Inflammatory macrophage (primary cell): Measurements from ENCODE around the gene ADARB2.
A peak's percentile ranks its signal among the peaks of the same experiment; 100 is the strongest.

ENCODE experiments used
- DNase-seq, 2 donors: peaks; one replicate each; pipeline ENCODE4 v3.0.0-alpha.2; 2020 to 2022

The ADARB2 gene

GRCh38 chr10:1267568-1267967, 469.8 kb downstream of the ADARB2 start:
- DNase-seq = no peak

DNA sequence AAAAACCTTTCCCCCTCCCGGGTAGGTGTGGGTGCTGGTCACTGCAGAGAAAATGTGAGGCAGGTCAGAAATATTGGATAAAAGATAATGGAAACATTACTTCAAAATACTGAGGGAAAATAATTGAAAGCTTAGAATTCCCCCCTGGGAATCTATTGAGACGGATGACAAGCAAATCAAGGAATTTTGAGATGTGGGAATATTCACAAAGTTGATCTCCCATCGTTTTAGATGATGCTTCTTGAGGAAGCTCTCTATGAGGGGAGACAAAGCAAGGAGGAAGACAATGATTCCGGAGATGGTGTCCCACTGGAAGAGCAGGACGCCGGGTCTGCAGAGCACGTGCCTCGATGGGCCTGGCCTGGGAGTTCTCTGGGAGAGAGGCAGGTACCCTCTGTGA, 470.2 kb downstream of the ADARB2 start:
- no peak for DNase-seq

DNA sequence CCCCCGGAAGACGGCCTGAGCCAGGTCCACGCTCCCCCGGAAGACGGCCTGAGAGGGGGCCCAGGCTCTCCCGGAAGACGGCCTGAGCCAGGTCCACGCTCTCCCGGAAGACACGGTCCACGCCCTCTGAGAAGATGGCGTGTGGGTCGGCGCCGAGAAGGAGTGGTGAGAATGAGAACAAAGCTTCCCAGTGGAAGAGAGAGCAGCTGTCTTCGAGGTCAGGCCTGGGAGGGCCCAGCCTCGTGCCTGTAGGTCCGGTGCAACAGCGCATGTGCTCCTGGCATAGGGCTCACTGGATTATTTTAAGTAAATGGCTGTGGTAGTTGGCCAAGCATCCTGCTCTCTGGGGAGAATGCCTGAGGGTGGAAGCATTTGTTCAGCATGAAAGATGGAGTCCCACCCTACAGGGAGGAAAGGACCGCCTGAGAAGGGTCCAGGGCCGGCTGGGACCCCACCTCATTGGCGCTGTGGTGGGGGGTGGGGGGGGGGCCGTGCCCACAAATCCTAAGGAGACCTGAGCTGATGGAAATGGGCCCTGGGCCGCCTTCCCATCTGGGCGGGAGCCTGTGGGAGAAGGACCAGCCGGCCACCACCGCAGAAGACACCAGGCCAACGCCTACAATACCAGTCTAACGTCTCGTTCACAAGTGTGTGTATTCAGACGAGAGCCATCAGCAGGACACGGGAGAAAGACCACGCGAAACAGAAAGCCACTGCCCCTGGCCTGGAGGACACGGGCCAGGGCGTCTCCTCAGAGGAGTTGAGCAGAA, 471.1 kb downstream of the ADARB2 start:
- DNase-seq = no peak

- DNase-seq = no peak
These were observed 473.3 kb downstream of the ADARB2 start for GRCh38 chr10:1264001-1264400.

DNA sequence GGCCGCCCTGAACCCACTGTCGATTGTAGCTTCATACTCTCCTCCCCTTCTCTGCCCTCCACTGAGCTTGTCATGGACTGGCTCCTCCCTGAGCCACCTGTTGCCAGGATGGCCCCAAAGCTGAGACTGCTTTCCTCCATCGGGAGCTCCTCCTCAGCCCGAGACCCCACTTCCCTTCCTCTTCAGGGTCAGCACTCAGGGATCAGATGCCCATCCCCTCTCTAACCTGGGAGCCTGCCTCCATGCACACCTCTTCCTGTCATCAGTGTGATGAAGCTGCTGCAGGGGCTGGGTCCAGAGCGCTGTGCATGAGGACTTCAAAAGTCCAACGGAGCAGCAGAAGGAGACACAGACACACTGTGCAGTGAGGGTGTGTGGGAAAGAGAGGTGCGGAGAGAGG, 480.1 kb downstream of the ADARB2 start:
- no peak for DNase-seq

DNA sequence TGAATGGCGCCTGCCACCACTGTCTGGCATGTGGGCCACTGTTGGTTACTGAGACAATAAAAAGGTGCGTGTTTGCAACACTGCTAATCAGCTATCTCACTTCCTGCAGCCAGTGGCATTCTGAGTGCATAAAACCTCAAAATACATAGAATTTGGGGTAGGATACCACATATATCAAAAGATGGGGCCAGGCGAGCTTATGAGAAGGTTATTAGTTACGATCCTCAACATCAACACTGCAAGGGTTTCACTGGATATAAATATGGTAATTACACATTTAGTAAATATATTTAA, 480.9 kb downstream of the ADARB2 start:
- no peak for DNase-seq

DNA sequence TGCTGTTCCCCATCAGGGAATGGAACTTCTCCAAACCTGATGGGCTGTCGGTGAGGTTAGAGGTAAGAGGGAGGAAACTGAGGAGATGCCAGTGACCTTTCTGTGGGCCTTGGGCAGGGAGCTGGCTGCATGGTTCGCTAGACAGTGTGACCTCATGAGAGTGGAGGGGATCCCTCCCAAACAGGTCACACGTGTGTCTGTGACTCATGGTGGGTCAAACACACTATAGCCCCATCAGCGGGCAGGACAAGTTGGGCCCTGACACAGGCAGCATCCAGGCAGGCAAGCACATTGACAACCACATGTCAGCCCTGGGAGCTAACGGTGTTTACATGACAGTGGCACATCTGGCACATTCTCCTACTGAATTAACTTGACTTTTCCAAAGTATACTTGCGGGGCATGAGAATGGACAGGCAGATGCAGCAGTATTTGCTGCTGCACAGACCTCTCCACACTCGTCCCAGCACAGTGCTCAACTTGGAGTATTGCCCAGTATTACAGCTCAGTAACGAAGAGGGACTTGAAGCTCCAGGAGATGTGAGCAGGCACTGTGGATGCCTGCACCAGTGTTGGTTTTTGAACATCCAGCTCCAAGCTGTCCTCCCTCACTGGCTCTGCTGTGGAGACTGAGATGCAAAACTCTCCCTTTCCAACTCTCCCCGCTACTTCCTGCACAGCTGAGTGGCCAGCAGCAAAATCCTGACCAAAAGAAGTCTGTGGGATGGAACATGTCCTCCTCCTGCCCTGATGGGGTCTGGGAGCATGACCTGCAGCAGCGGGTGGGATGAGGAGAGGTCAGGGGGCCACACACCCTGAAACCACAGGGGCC, 481.5 kb downstream of the ADARB2 start:
- no peak for DNase-seq

DNA sequence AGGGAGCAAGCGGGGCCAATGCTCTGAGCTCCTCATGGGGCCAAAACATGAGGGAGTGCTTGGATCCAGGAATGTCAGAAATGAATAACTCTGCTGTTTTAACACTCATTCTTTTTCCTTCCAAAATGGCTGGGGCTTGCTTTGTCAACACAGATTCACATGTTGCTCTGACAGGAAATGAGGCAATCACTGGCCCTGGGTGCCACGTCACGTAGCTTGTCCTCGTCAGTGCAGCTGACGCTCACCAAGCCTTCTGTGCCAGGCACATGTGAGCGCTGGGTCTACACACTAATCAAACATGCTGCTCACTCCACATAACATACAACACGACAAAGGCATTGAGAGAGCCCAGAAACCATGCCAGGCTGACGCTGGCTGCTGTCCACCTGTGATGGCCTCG, 482.2 kb downstream of the ADARB2 start:
- DNase-seq = no peak

DNA sequence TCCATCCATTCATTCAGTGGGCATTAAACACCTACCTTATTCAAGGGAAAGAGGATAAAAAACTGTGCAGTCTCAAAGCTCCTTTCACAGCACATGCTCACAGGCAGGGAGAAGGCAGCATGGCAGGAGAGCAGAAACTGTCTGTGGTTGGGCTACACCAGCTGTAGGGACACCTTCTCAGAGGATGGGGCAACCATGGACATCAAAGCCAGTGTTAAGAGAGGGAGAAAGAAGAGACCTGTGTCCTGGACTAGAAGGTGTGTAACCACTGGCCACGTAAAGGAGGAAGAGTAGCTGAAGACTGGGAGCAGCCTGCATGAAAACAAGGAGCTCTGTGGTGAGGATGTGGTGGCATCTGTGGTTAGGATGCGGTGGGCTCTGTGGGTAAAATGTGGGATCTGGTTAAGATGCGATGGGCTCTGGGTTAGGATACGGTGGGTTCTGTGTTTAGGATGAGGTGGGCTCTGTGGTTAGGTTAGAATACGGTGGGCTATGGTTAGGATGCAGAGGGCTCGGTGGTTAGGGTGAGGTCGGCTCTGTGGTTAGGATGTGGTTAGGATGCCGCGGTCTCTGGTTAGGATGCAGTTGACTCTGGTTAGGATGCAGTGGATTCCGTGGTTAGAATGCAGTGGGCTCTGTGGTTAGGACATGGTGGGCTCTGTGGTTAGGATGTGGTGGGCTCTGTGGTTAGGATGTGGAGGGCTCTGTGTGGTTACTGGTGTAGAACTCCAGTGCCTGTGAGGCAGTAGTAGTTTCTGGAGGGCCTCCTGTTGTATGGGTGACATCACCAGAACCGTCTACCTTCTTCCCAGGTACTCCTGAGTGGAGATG, 483.6 kb downstream of the ADARB2 start:
- DNase-seq = no peak

DNA sequence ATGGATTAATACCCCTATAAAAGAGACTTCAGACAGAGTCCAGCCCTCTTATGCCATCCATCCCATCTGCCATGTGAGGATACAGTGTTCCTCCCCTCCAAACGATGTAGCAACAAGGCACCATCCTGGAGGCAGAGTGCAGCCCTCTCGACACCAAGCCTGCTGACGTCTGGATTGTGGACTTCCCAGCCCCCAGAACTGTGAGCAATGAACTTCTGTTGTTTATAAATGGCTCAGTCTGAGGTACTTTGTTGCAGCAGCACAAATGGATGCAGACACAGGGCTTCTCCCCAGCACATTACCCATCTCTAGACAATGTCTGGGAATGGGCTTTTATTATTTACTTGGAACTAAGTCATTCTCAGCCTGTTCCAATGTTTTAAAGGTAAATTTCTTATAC, 485.6 kb downstream of the ADARB2 start:
- no peak for DNase-seq

- no peak for DNase-seq
These were observed 488.0 kb downstream of the ADARB2 start for GRCh38 chr10:1249142-1249920.

DNA sequence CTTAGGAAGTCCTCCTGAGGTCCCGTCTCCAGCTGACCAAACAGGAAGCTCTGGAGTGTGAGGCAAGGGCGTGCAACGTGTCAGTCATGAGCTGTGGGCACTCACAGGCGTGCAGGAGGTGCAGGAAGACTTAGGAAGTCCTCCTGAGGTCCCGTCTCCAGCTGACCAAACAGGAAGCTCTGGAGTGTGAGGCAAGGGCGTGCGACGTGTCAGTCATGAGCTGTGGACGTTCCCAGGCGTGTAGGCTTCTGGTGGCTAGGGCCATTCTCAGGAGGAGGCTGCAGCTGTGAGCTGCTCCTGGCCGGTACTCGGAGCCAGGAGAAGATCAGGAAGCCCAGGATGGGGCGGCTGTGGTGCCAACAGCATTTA, 489.1 kb downstream of the ADARB2 start:
- peak; percentile 28 to 37 for DNase-seq

GRCh38 chr10:1247598-1248261, 489.6 kb downstream of the ADARB2 start:
- no peak for DNase-seq

DNA sequence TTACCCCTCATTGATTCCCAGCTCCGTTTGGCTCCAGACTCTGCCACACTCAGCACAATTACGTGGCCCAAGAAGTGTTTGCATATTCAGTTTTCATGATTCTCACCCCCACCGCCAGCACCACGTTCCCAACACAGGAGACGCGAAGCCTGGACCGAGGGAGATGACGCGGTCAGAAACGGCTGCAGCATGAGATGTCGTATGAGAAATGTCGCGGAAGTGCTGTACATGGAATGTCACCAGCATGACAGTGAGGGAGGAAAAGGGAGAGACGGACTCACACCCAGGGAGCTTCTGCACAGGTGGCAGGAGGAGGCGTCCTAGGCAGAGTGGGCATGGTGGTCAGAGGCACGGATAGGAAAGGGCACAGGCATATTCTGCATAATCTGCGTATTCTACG, 492.8 kb downstream of the ADARB2 start:
- DNase-seq = no peak

GRCh38 chr10:1243486-1244234, 493.7 kb downstream of the ADARB2 start:
- no peak for DNase-seq

- DNase-seq = no peak
These were observed 494.4 kb downstream of the ADARB2 start for GRCh38 chr10:1242975-1243374.

GRCh38 chr10:1241973-1242935, 495.1 kb downstream of the ADARB2 start:
- DNase-seq = no peak

DNA sequence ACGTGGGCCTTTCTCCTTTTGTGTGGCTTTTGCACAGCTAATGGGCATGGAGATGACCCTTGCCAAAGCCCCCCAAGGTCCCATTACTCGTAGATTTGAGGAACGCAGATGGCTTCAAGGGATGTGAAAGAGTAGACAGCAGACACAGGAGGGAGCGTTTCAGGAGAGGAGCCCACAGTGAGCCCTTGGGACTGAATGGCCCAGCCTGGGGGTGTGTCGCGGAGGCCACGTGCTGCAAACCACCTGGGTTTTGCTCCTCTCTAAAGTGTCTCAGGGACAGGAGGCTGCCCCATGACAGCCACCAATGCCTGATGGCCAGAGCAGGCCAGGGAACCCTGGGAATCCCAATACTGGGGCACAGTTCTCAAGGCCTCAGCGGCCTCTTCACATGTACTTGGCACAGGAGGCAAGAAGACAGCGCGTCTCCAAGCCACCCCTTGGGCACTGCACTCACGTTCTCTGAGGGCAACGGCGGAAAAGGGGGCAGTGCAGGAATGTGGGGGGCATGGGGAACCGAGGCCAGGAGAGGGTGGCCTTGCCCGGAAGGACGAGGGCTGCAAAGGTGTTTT, 495.9 kb downstream of the ADARB2 start:
- no peak for DNase-seq

GRCh38 chr10:1240341-1240775, 497.0 kb downstream of the ADARB2 start:
- DNase-seq = no peak

- DNase-seq = no peak
These were observed 504.3 kb downstream of the ADARB2 start for GRCh38 chr10:1233031-1233430.
